Measurements from ENCODE around the gene POLN. TPM values are rescaled to one million over a fixed set of nuclear protein-coding genes. Genes with fewer than 3 reads are reported as not detected.
"Not testable (repeated sequence)": the region's sequence is repeated elsewhere in the genome, so short reads cannot be mapped to it uniquely, and the experiment has no call there.

POLN gene
- polyA plus RNA-seq, 1 donor (not counting 4 experiments of a cell fraction or from before 2014, with no cell fraction given) = 1.3 TPM

DNA sequence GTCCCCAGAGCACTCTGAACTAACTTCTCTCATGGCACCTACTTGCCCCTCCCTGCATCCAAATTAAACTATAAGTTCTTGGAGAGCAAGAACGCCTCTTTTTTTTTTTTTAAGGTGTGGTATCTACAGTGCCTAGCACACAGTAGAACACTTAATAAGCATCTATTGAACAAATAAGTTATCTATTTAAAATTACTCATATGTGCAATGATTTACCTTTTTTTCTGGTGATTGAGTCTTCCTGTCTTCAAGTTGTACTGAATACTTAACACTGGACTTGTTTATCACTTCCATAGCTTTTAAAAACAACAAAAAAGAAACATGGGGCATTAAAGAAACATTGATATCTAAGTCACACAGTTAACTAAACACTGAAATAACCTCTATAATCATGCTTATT, 29.1 kb downstream of the POLN start:
- Histone ChIP-seq H3K27me3 (ENCODE audit: control insufficient read depth, extremely low read depth, insufficient read depth, low read length) (peaks cover 30% of the 10 kb centered on the region), H3K9me3 (ENCODE audit: control insufficient read depth, low read depth, low read length) (no peaks in the 10 kb centered on the region)
- no peak for FAIRE-seq

GRCh38 chr4:2202789-2203188, 39.1 kb downstream of the POLN start:
- H3K9me1 ChIP-seq (ENCODE audit: control insufficient read depth, extremely low read depth, insufficient read depth, low read length); H3K27ac ChIP-seq (ENCODE audit: control insufficient read depth, insufficient read depth, low read length); DNase-seq (ENCODE audit: low read depth, low spot score); H3K79me2 ChIP-seq (ENCODE audit: control insufficient read depth, insufficient read depth, low read length); H3K9me3 ChIP-seq (ENCODE audit: control insufficient read depth, low read depth, low read length); FAIRE-seq; H3K4me3 ChIP-seq (ENCODE audit: control insufficient read depth in 2 of 3, extremely low read depth in 1 of 3, insufficient read depth in 2 of 3, low read depth in 1 of 3, low read length in 3 of 3); H3K4me1 ChIP-seq (ENCODE audit: control insufficient read depth, extremely low read depth, insufficient read depth, low read length); H3K36me3 ChIP-seq (ENCODE audit: control insufficient read depth in 2 of 2, extremely low read depth in 1 of 2, insufficient read depth in 2 of 2, low read length in 2 of 2); H3K4me2 ChIP-seq (ENCODE audit: control insufficient read depth, extremely low read depth, insufficient read depth, low read depth, low read length); H3K27me3 ChIP-seq (ENCODE audit: control insufficient read depth, extremely low read depth, insufficient read depth, low read length); dilution Hi-C loops (cut with MboI; ENCODE audit: extremely low pct_ligation_motif_present, low sequenced_read_pairs); H3K9ac ChIP-seq (ENCODE audit: control insufficient read depth, extremely low read depth, insufficient read depth, low read length); H2AFZ ChIP-seq (ENCODE audit: control insufficient read depth, low read length); H4K20me1 ChIP-seq (ENCODE audit: control insufficient read depth, extremely low read depth, insufficient read depth, low read length): not testable (repeated sequence)

More for the DNA sequence above, 29.1 kb downstream of the POLN start:
- no peak for DNase-seq (ENCODE audit: low read depth, low spot score)
- no peaks in the 10 kb centered on the region for H3K9me1 ChIP-seq (ENCODE audit: control insufficient read depth, extremely low read depth, insufficient read depth, low read length)
- H3K9ac ChIP-seq (ENCODE audit: control insufficient read depth, extremely low read depth, insufficient read depth, low read length) = no peak overlapping the region
- no peak overlapping the region for H3K27ac ChIP-seq (ENCODE audit: control insufficient read depth, insufficient read depth, low read length)
- H4K20me1 ChIP-seq (ENCODE audit: control insufficient read depth, extremely low read depth, insufficient read depth, low read length) = peaks cover 17% of the 10 kb centered on the region
- no peaks in the 10 kb centered on the region for H3K79me2 ChIP-seq (ENCODE audit: control insufficient read depth, insufficient read depth, low read length)
- no peak overlapping the region for H2AFZ ChIP-seq (ENCODE audit: control insufficient read depth, low read length)
- TF ChIP-seq EZH2 (IDR thresholded peaks at IDR 0.05; ENCODE audit: low read length) = no peak
- TF ChIP-seq, protein P1, sequence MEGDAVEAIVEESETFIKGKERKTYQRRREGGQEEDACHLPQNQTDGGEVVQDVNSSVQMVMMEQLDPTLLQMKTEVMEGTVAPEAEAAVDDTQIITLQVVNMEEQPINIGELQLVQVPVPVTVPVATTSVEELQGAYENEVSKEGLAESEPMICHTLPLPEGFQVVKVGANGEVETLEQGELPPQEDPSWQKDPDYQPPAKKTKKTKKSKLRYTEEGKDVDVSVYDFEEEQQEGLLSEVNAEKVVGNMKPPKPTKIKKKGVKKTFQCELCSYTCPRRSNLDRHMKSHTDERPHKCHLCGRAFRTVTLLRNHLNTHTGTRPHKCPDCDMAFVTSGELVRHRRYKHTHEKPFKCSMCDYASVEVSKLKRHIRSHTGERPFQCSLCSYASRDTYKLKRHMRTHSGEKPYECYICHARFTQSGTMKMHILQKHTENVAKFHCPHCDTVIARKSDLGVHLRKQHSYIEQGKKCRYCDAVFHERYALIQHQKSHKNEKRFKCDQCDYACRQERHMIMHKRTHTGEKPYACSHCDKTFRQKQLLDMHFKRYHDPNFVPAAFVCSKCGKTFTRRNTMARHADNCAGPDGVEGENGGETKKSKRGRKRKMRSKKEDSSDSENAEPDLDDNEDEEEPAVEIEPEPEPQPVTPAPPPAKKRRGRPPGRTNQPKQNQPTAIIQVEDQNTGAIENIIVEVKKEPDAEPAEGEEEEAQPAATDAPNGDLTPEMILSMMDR (optimal IDR thresholded peaks at IDR 0.05 in 1 of 3, IDR thresholded peaks at IDR 0.05 in 1 of 3, conservative IDR thresholded peaks at IDR 0.05 in 1 of 3; ENCODE audit: extremely low read depth in 1 of 3, insufficient read depth in 2 of 3, low read length in 3 of 3) = no peak
- no peaks in the 10 kb centered on the region for H3K36me3 ChIP-seq (ENCODE audit: control insufficient read depth in 2 of 2, extremely low read depth in 1 of 2, insufficient read depth in 2 of 2, low read length in 2 of 2)
- H3K4me2 ChIP-seq (ENCODE audit: control insufficient read depth, extremely low read depth, insufficient read depth, low read depth, low read length) = no peak overlapping the region
- H3K4me3 ChIP-seq (ENCODE audit: control insufficient read depth in 2 of 3, extremely low read depth in 1 of 3, insufficient read depth in 2 of 3, low read depth in 1 of 3, low read length in 3 of 3) = no peak overlapping the region
- H3K4me1 ChIP-seq (ENCODE audit: control insufficient read depth, extremely low read depth, insufficient read depth, low read length) = peaks cover 6% of the 10 kb centered on the region
- dilution Hi-C loops (cut with MboI; ENCODE audit: extremely low pct_ligation_motif_present, low sequenced_read_pairs) = no loop called here

DNA sequence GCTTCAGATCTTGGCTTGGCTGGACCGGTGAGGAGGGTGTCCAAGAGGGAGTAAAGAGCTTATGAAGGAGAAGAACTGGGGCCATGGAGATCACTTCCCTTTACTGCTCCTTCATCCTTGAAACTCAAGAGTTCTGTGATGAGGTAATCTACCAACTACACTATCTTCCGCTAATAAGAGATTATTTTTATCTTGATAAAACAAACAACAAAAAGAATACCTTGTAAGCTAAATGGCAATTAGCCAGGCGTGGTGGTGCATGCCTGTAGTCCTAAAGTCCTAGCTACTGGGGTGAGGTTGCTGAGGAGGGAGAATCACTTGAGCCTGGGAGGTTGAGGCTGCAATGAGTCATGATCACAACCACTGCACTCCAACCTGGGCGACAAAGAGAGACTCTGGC, 47.4 kb downstream of the POLN start:
- Histone ChIP-seq H3K27ac (ENCODE audit: control insufficient read depth, insufficient read depth, low read length) (no peak overlapping the region), H4K20me1 (ENCODE audit: control insufficient read depth, extremely low read depth, insufficient read depth, low read length) (no peaks in the 10 kb centered on the region), H3K36me3 (ENCODE audit: control insufficient read depth in 2 of 2, extremely low read depth in 1 of 2, insufficient read depth in 2 of 2, low read length in 2 of 2) (no peaks in the 10 kb centered on the region), H3K27me3 (ENCODE audit: control insufficient read depth, extremely low read depth, insufficient read depth, low read length) (no peaks in the 10 kb centered on the region), H3K4me2 (ENCODE audit: control insufficient read depth, extremely low read depth, insufficient read depth, low read depth, low read length) (no peak overlapping the region), H3K4me3 (ENCODE audit: control insufficient read depth in 2 of 3, extremely low read depth in 1 of 3, insufficient read depth in 2 of 3, low read depth in 1 of 3, low read length in 3 of 3) (no peak overlapping the region), H3K9ac (ENCODE audit: control insufficient read depth, extremely low read depth, insufficient read depth, low read length) (no peak overlapping the region), H3K79me2 (ENCODE audit: control insufficient read depth, insufficient read depth, low read length) (no peaks in the 10 kb centered on the region), H2AFZ (ENCODE audit: control insufficient read depth, low read length) (no peak overlapping the region), H3K4me1 (ENCODE audit: control insufficient read depth, extremely low read depth, insufficient read depth, low read length) (no peaks in the 10 kb centered on the region), H3K9me3 (ENCODE audit: control insufficient read depth, low read depth, low read length) (no peaks in the 10 kb centered on the region), H3K9me1 (ENCODE audit: control insufficient read depth, extremely low read depth, insufficient read depth, low read length) (no peaks in the 10 kb centered on the region)
- no peak for TF ChIP-seq EZH2 (IDR thresholded peaks at IDR 0.05; ENCODE audit: low read length)
- TF ChIP-seq, protein P1 (optimal IDR thresholded peaks at IDR 0.05 in 1 of 3, IDR thresholded peaks at IDR 0.05 in 1 of 3, conservative IDR thresholded peaks at IDR 0.05 in 1 of 3; ENCODE audit: extremely low read depth in 1 of 3, insufficient read depth in 2 of 3, low read length in 3 of 3) = no peak
- dilution Hi-C loops (cut with MboI; ENCODE audit: extremely low pct_ligation_motif_present, low sequenced_read_pairs) = no loop called here
- FAIRE-seq (no peak), DNase-seq (ENCODE audit: low read depth, low spot score) (no peak)

All from keratinocyte (primary cell).